Stimulated activated CD4-positive, alpha-beta T cell treated with anti-CD3 and anti-CD28 coated beads, Interleukin-2, amount 100 ng/mL, for 24 hours (primary cell): ENCODE results near the gene ZNF516.
A peak's percentile ranks its signal among the peaks of the same experiment; 100 is the strongest.

Source experiments
- DNase-seq, 2 donors: peaks; one replicate each; pipeline ENCODE4 v3.0.0-alpha.2; 2020

Gene ZNF516

DNA sequence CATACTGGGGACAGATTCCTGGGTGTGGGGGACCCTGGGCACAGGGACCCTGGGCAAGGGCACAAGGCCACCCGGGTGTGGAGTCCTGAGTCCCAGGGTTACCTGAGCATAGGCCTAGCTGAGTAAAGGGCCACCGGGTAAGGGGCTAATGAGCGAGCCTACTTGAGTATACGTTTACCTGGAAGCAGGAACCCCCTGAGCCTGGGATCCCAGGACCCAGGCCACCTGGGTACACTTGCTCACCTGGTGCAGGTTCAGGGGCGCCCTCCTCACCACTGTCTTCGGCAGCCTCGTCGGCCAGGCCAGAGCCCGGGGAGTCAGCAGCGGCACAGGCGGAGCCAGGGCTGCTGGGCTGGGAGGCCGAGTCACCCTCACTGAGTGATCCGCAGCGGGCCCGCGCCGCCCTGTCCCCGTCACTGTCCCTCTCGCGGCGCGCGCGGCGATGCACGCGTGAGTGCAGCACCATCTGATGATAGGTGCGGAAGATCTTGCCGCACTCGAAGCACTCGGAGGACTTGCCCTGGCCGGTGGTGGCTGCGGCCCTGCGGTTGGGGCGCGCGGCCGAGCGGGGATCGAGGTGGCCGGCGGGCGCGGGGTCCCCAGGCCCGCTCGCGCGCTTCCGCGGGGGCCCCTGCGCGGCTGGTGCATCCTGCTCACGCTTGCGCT, 53.9 kb downstream of the ZNF516 start:
- no peak for DNase-seq

DNA sequence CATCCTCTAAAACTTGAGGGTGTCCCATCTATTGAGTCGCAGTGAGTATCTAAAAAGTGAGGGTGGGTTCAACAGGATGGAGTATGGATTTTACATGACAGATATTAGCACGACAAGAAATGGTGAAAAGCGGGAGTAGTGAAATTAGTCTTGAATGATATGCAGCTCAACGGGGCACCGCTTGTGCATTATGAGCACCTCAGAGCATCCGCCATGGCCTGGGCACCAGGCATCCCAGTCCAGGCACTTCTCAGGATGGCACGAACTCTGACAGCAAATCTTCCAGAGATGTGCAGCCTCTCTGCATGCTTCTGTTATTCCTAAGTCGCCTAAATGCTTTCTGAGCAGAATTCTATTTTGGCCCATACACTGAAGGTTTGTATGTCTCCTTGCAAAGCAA, 57.1 kb downstream of the ZNF516 start:
- no peak for DNase-seq

DNA sequence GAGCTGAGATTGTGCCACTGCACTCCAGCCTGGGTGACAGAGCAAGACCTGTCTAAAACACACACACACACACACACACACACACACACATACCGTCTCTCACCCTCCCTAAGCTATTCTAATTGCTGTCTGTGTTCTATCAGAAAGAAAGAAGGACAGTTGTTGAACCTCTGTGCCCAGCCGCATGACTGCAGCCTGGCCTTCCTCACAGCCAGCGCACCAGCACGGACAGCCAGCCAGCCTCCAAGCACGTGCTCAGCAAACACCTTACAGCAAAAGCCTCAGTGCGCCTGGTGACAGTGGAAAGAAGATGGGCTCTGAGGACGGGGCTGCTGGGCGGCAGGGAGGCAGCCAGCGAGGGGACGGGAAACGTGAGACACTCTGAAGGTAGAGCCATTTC, 58.0 kb downstream of the ZNF516 start:
- DNase-seq, result no peak

DNA sequence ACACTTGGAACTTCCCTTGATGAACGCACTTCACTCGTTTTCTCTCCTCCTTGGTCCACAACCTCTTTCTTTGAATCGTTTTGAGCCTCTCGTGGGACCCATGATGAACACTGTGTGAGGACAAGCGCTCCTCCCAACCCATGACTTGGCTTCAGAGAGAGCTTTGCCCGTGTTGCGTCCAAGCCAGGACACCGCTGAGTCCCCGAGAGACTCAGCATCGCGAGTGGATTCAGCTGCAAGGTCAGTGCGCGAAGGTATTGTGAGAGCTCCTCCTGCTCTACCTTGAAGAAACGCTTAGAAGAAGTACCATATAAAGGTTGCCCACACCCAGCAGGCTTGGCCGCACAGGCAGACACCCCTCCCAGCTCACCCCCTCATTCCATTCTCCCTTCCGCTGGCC, 58.7 kb downstream of the ZNF516 start:
- no peak for DNase-seq

DNA sequence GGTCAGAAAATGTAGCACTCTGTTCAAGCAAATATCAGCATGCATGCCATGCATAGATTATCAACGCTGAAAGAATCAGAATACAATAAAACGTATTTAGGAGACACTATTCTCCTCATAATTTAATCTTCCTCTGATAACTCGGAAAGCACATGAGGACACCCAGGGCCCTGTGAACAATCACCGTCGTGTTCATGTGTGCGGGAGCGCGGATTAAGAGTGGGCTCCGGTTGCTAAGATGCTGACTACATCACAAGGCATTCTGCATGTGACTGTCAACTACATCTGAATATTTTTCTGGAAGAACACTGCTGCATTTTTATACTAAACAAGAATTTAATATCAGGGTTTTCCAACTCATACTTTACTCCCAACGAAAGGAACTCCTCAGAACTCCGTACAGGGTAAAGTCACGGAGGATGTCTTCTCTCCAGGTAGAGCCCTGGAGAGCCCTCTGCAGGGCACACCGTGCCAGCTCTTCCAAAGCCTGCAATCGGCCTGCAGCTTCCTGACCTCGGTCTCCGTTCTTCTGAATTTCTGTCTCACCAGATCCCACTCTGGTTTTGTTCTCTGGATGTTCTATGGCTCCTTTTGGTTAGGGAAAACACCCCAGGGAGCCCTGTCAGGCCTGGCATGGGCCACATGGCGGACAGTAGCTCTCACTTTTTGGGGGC, 59.6 kb downstream of the ZNF516 start:
- DNase-seq, result no peak

DNA sequence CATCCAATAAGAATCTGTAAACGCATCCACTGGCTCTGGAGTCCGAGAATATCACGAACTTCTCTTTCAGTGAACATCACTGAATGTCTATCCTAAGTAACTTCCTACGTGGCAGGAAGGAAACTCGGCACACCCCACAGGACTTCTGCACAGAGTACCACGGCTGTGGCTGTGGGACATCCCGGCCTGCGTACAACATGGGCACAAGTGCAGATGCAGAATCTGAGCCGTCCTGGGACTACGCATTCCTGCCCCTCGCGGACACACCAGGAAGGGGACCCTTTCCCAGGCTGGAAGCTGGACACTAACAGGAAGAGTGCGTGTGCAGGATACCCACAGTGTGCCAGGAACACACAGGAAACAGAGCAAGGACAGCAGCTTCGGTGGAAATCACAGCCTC, 60.6 kb downstream of the ZNF516 start:
- no peak for DNase-seq

DNA sequence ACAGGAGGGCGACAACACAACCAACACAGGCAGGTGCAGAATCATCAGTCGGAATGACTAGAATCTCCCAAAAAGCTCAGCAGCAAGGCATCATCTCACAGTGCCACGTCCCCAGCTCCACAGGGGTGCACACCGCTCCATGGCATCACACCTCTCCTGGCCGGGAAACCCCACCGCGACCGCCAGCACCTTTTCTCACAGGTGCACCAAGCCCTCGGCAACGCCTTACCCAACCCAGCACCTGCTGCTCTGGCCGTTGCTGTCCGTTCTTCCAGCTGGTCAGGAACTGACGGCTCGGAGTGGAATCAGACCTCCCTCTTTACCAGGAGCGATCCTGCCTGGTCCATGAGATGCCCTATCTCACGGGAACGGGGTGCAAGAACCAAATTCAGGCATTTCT, 61.3 kb downstream of the ZNF516 start:
- DNase-seq, result no peak

DNA sequence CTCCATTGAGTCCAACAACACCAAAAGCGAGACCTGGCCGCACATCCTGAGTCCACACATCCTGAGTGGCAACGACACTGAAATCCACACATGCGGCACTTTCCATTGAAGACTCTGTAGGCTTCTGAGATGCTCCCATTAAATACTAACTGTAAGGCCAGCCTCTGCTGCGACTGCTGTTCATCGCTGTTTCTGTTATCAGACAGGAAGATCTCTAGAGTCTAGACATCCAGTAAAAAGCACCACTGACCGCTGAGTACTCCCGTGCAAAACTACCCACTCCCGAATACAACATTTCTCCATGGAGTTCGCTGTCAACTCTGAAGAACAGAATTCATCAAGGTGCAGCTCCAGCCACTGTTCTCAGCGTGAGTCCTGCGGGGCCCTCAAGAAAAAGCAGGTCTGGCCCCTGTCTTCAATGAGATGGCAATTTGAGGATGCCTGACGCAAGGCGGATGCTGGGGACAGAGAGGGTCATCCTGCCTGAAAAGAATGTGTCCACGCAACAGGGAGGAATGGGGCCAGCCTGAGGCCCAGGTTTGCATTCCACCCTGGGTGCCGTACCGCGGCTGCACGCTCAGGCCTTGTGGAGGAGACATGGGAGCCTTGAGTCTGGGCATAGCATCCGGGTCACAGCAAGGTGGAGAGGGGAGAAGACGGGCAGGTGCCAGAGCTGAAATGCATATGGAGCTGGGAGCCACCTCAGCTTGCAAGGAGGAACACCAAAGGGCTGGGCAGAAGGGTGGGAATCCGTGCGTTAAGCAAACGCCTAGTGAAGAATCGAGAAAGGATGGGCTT, 61.9 kb downstream of the ZNF516 start:
- no peak for DNase-seq

DNA sequence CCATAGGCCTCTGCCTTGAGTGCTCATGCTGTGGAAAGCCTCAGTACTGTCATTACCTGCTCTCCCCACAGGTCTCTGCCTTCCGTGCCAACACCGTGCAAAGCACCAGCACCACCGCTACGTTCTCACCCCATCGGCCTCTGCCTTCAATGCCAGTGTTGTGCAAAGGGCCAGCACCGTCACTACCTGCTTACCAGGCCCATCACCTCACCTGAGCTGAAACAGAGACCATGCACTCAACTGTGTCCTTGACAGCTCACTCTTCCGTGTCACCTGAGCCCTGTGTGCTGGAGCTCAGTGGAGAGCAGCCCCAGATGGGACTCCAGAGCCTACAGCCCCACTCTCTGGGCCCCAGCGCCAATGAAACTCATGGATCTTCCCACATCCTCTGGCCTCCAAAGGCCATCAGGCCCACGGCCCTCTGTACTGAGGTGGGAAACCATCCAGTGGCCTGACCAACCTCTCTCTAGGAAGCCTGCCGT, 62.7 kb downstream of the ZNF516 start:
- DNase-seq, result no peak

DNA sequence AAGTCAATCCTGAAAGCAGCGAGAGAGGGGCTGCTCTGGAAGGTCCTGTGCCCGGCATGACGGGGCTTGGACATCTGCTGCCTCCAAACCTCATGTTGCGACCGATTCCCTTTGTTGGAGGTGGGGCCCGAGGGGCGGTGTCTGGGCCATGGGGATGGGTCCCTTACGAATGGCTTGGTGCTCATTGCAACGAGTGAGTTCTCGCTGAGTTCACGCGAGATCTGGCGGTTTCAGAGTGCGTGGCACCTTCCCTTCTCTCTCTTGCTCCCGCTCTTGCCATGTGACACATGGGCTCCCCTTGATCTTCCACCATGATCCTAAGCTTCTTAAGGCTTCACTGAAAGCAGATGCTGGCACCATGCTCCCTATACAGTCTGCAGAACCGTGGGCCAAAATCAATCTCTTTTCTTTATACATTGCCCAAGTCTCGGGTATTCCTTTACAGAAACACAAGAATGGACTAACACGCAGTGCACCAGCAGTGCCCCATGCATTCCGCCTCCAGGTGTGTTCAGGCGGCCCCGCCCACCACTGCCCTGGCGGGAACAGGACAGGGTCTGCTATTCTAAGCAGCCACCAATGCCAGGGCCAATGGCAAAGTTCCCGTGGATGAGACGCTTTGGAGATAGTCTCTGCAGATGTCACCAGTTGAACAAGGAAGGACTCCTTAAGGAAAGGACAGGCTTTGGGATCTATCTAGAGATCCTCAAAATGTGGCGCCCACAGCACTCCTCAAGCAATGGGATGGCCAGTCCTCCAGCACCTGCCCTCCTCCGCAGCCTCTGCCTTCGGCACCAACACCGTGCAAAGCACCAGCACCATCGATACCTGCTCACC, 63.4 kb downstream of the ZNF516 start:
- no peak for DNase-seq

DNA sequence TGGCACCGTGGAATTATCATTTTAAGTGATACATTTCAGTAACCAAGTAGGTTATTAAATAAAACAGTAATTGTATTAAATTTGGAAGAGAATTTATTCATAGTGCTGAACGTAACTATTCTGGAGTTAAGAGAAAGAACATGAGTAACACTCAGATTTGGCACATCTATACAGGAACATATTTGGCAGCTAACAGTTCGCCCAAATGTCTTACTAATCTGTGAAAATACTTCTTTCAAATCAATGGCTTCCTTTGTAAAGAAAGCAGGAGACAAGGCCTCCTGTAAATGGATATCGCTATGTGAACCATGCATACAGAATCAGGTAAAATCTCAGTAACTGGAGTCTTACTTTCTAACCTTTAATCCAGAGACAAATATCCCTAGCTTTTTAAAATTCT, 64.4 kb downstream of the ZNF516 start:
- DNase-seq, result no peak

DNA sequence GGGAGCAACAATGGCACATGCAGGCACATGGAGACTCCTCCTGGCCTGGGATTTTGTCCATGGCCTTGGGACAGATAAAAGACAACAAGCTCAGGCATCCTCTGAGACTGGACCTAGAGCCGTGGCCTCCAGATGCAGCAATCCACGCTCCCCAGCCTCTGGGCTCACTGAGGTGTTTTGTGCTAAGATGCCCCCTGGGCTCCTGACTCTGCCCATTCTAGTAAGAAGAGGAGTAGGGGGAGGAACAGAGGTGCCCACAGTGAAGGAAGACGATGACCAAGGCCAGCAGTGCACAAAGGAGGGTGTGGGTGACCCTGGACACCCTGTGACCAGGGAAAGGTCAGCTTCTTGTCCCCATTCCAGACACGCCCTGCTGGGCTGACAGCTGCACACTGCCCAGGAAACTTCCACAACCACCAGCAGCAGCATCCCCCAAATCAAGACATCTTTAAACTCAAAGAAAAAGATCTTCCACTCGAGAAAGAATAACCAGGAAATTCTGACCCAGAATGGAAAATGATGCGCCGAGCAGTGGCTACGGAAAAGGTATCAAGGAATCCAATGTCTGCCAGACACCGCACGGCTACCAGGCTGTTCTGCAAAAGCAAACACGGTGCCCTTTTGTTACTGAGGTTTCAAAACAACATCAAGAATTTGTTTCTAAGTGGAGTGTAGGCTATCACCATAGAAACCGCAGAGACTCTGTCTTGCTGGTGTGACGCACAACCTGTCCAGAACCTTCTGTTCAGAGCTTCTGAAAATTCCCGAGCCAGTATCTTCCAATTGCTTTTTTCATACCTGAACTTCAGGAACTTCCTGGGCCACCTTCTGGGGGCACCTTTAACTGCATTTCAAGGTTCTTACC, 65.5 kb downstream of the ZNF516 start:
- no peak for DNase-seq

DNA sequence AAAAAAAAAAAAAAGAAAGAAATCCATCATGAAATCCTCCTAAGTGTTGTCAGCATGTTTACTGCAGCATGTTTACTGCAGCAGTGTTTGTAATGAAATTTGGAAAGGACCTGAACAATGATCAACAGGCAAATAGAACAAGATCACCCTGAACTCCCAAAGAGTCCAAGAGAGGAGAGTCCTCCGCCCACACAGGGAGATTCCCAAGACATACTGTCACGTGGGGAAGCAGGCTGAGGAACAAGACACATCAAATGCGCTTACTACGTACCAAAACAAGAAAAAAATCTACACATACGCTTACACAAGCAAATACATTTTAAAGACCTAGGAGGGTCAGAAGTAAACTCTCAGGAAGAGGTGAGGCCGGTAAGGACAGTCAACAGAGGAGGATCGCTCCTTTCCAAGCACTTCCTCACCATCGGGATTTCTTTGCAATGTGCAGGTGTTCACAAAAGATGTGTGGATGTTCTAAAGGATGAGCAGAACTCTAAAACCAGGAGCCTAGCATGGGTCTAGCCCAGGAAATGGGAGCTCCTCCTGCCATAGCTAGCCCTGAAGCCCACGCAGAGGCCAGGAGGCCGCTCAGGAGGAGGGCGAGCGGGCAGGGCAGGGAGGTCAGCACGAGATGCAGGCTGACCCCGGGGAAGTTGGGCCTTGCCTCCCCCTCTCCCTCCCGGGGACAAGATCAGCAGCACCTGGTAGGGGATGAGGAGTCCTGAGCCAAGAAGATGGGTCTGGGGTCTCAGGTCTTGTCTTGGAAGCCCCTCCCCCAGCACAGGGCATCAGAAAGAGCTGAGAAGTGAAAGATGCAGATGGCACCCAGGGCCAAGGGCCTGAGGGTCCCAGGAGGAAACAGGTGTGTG, 66.4 kb downstream of the ZNF516 start:
- no peak for DNase-seq

DNA sequence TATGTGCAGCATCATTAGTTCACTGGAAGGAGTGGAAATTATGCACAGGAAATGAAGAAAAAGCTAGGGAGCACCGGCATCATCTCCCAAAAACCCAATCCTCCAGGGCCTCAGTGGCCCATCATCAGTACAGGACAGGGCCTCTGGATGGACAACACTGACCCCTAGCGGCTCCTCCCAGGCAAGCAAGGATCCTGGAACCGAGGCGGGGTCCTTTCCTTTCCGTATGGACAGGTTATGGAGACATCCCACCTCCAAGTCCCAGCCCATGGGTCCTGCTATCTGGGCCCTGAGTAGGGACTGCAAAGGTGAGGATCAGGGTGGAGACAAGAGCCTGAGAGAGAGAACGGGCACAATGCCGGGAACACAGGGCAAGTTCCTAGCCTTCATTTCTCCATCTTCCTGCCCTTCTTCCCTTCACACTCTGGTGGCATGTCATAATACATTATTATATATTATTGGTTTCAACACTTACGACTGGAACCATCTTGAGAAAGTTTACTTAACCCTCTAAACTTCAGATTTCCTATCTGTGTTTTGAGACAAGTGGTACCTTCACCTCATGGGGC, 68.2 kb downstream of the ZNF516 start:
- peak in 1 of 2 donors; percentile 35 for DNase-seq

DNA sequence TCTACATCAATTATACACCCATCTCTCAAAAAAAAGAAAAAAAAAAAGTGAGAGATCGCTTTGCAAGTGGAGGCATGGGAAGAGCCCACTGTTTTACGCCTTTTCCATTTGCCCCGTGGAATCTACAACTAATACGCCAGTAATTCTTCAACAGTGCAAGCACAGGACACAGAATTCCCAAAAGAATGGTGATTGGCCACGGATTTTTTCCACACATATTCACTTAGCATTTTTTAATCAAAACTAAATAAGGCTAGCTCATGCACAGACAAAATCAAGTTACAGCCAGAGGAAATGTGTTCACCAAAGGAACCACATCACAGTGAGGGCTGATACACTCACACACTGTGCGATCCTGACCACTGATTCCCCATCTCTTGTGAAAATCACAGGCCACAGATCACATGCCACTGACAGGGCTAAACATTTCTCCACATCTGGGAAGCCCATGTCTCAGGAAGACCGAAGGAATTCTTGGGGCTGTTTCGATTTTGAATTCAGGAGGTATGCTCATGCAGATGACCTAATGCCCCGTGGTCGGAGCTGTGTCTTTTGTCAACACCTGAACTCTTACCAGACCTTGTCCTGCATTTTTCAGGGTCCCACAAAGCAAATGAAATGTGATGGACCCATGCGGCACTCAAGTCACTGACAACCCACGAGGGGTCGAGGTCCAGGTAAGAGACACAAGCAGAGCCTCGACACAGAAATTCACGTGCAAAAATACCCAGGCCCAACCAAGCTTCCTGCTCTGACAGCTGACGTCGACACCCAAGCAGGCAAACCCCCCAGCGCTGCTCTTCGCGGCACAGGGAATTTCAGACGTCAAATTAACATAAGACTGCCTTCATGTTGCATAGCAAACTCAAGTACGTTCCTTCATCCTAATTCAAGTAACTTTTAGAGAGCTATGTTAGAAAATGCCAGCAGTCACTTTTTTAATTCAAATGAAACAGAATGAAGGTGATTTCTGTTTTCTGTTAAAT, 69.6 kb downstream of the ZNF516 start:
- no peak for DNase-seq

DNA sequence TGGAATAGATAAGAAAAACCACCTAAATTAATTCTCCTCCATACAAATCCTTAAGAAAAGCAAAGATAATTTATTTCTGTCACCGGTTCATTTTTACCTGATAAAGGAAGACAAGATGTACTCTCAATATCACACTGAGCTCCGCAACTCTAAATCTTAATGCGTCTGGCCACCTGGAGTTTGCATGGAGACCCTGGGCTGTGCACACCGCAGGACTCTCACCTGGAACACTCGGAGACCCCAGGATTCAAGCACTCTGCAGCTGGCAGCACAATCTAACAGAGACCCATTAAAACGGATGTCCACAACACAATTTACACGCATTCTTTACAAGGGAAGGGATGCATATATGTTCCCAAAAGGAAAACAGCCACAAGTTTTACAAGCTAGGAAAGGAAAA, 72.2 kb downstream of the ZNF516 start:
- DNase-seq, result no peak

DNA sequence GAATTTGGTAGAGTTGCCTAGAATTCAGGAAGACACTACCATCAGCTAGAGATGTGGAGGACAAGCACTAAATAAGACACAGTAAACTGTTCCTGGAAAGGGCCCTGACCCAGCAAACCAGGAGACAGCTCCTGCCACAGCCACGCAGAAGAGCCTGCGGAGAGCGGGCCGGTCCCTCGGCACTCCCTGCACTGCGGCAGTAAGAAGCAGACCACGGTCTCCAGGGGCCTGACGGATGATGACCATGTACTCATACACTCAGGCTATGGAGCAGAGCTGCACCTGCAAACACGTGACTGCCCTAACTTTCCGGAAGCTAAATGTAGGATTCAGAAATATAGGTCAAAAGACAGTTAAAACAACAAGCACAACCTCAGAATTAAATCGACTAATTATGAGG, 72.9 kb downstream of the ZNF516 start:
- DNase-seq, result no peak

DNA sequence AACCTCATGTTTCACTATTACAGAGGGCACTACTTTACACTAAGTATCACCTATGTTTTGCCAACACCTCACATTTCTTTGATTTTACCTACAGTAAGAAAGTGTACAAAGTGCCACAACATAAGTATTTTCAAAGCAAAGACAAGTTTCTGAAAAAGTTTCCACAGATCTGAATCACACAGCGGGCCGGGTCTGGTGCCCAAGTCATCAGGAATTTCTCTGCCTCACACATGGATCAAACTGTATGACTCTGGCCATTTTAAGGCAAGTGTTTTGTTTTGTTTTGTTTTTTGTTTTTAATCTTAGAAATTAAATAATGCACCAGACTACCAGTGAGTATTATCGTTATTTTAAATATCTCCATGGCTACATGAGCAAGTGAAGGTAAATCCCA, 73.4 kb downstream of the ZNF516 start:
- no peak for DNase-seq
